ENCODE measurements around the gene SIX6. TPM values are rescaled to one million over a fixed set of nuclear protein-coding genes. Genes with fewer than 3 reads are reported as not detected.

SIX6 gene
- total RNA-seq, 6 experiments from 2014 or later = not detected

- H3K4me3 Mint-ChIP-seq = no peak overlapping the region
- TF ChIP-seq, protein P1, sequence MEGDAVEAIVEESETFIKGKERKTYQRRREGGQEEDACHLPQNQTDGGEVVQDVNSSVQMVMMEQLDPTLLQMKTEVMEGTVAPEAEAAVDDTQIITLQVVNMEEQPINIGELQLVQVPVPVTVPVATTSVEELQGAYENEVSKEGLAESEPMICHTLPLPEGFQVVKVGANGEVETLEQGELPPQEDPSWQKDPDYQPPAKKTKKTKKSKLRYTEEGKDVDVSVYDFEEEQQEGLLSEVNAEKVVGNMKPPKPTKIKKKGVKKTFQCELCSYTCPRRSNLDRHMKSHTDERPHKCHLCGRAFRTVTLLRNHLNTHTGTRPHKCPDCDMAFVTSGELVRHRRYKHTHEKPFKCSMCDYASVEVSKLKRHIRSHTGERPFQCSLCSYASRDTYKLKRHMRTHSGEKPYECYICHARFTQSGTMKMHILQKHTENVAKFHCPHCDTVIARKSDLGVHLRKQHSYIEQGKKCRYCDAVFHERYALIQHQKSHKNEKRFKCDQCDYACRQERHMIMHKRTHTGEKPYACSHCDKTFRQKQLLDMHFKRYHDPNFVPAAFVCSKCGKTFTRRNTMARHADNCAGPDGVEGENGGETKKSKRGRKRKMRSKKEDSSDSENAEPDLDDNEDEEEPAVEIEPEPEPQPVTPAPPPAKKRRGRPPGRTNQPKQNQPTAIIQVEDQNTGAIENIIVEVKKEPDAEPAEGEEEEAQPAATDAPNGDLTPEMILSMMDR (IDR thresholded peaks at IDR 0.05) = no peak
- no peaks in the 10 kb centered on the region for H3K36me3 Mint-ChIP-seq (ENCODE audit: low read depth)
- peaks cover 3% of the 10 kb centered on the region; the same call in 1 of the 2 replicates for H3K27me3 Mint-ChIP-seq (ENCODE audit: insufficient read depth)
- DNase-seq = no peak
- no peak overlapping the region for H3K27ac Mint-ChIP-seq
- no peaks in the 10 kb centered on the region for H3K4me1 Mint-ChIP-seq (ENCODE audit: low read depth)
- H3K9me3 Mint-ChIP-seq = no peaks in the 10 kb centered on the region
Observed at GRCh38 chr14:60553808-60554207, 44.9 kb downstream of the SIX6 start.

DNA sequence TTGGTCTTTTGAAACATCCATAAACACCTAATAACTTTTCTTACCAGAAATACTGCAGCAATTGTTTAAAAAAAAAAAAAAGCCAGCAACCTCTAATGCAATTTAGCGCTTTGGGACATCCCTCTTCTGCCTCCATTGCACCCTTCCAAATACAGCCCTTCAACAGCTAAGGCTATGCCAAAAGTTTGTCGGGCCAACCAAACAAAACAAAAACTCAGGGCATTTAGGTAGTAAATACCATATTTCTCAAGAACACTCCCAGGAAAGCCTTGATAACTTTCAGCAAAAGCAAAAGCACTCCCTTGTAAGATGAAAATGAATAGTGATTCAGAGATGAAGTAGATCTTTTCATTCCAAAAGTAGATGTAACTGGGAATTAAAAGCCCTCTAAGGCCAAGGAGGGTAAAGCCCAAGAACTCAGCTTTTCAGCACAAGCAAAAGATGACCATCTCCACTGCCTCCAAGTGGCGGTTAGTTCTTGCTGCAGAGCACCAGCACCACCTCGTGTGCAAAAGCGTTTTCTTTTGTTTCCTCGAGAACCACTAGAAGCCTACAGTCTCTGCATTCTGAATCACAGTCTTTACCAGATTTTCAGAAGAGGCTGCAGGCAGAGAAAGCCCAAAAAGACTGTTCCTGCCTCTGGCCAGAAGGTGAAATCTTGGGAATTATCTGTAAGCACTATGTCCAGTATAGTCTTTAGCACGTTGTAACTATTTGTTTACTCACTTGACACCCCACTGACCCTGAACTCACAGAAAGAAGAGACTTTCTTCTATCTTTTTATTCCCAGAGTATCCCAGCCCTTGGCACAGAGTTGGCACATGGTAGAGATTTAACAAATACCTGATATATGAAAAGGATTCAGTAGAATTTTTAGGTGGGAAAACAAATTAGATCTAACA, 53.1 kb downstream of the SIX6 start:
- Mint-ChIP-seq H3K4me1 (ENCODE audit: low read depth) (peaks cover 20% of the 10 kb centered on the region), H3K27ac (no peak overlapping the region), H3K4me3 (no peak overlapping the region), H3K36me3 (ENCODE audit: low read depth) (no peaks in the 10 kb centered on the region), H3K27me3 (ENCODE audit: insufficient read depth) (no peaks in the 10 kb centered on the region; the same call in 1 of the 2 replicates), H3K9me3 (no peaks in the 10 kb centered on the region)
- TF ChIP-seq, protein P1 (IDR thresholded peaks at IDR 0.05) = peak; percentile 72
- DNase-seq = peak; percentile 65

Other genes with a start within 250 kb of the SIX6 start
- not detected for gene C14orf39, start 23.1 kb upstream of the SIX6 start, total RNA-seq (2021; fragmentation: NEBNext Ultra II Directional; extraction: Animal tissue kit (Norgen Biotek cat#: 25700))
- gene SIX1, start 140.3 kb downstream of the SIX6 start, total RNA-seq (2021; fragmentation: NEBNext Ultra II Directional; extraction: Animal tissue kit (Norgen Biotek cat#: 25700)) = 1 to 10 TPM; 5.0 to 6.0 (median 5.4) TPM
- gene SIX4, start 215.2 kb downstream of the SIX6 start, total RNA-seq (2021; fragmentation: NEBNext Ultra II Directional; extraction: Animal tissue kit (Norgen Biotek cat#: 25700)) = 10 to 100 TPM; 14.4 to 19.6 (median 17.0) TPM
- gene MNAT1, start 225.6 kb downstream of the SIX6 start, total RNA-seq (2021; fragmentation: NEBNext Ultra II Directional; extraction: Animal tissue kit (Norgen Biotek cat#: 25700)) = 10 to 100 TPM; 55.8 to 69.4 (median 58.7) TPM

Data from HFFc6 (cell line).